ENCODE results near the gene EPN2. TPM values are rescaled to one million over a fixed set of nuclear protein-coding genes. Genes with fewer than 3 reads are reported as not detected.

Gene EPN2
- total RNA-seq, 1 donor from 2014 or later, result 7.9 TPM

GRCh38 chr17:19322129-19322505, 85.0 kb downstream of the EPN2 start:
- Mint-ChIP-seq H3K27me3 (peaks cover 12% of the 10 kb centered on the region), H3K27ac (no peak overlapping the region), H3K36me3 (ENCODE audit: low read depth) (no peaks in the 10 kb centered on the region), H3K4me3 (no peak overlapping the region), H3K9me3 (peaks cover 6% of the 10 kb centered on the region), H3K4me1 (no peaks in the 10 kb centered on the region)
- DNase-seq, result no peak
- intact Hi-C loops (cut with micrococcal nuclease), result no loop called here

- Mint-ChIP-seq H3K4me1 (no peaks in the 10 kb centered on the region), H3K4me3 (no peak overlapping the region), H3K9me3 (peaks cover 6% of the 10 kb centered on the region), H3K27ac (no peak overlapping the region), H3K36me3 (ENCODE audit: low read depth) (no peaks in the 10 kb centered on the region), H3K27me3 (peaks cover 14% of the 10 kb centered on the region)
- DNase-seq, result no peak
- intact Hi-C loops (cut with micrococcal nuclease), result no loop called here
Observed at GRCh38 chr17:19322861-19323260, 85.7 kb downstream of the EPN2 start.

GRCh38 chr17:19325542-19325941, 88.4 kb downstream of the EPN2 start:
- H3K27me3 Mint-ChIP-seq, result peaks cover 12% of the 10 kb centered on the region
- H3K27ac Mint-ChIP-seq, result no peak overlapping the region
- intact Hi-C loops (cut with micrococcal nuclease), result no loop called here
- no peak overlapping the region for H3K4me3 Mint-ChIP-seq
- no peak for DNase-seq
- no peaks in the 10 kb centered on the region for H3K4me1 Mint-ChIP-seq
- peaks cover 6% of the 10 kb centered on the region for H3K9me3 Mint-ChIP-seq
- no peaks in the 10 kb centered on the region for H3K36me3 Mint-ChIP-seq (ENCODE audit: low read depth)

GRCh38 chr17:19327031-19327783, 90.0 kb downstream of the EPN2 start:
- H3K4me3 Mint-ChIP-seq, result no peak overlapping the region
- no peaks in the 10 kb centered on the region for H3K36me3 Mint-ChIP-seq (ENCODE audit: low read depth)
- no peak overlapping the region for H3K27ac Mint-ChIP-seq
- intact Hi-C loops (cut with micrococcal nuclease), result no loop called here
- H3K27me3 Mint-ChIP-seq, result peaks cover 11% of the 10 kb centered on the region
- H3K4me1 Mint-ChIP-seq, result no peaks in the 10 kb centered on the region
- peaks cover 6% of the 10 kb centered on the region for H3K9me3 Mint-ChIP-seq
- DNase-seq, result no peak

GRCh38 chr17:19328441-19329061, 91.4 kb downstream of the EPN2 start:
- Mint-ChIP-seq H3K4me3 (no peak overlapping the region), H3K9me3 (peaks cover 6% of the 10 kb centered on the region), H3K27ac (no peak overlapping the region), H3K4me1 (peaks cover 4% of the 10 kb centered on the region), H3K27me3 (peaks cover 4% of the 10 kb centered on the region), H3K36me3 (ENCODE audit: low read depth) (no peaks in the 10 kb centered on the region)
- DNase-seq, result no peak
- intact Hi-C loops (cut with micrococcal nuclease), result no loop called here

GRCh38 chr17:19329136-19329535, 92.0 kb downstream of the EPN2 start:
- H3K4me3 Mint-ChIP-seq, result no peak overlapping the region
- H3K4me1 Mint-ChIP-seq, result peaks cover 4% of the 10 kb centered on the region
- no peak for DNase-seq
- no peaks in the 10 kb centered on the region for H3K36me3 Mint-ChIP-seq (ENCODE audit: low read depth)
- H3K27ac Mint-ChIP-seq, result no peak overlapping the region
- peaks cover 6% of the 10 kb centered on the region for H3K9me3 Mint-ChIP-seq
- peaks cover 4% of the 10 kb centered on the region for H3K27me3 Mint-ChIP-seq
- intact Hi-C loops (cut with micrococcal nuclease), result no loop called here

GRCh38 chr17:19329839-19330238, 92.7 kb downstream of the EPN2 start:
- H3K4me3 Mint-ChIP-seq, result no peak overlapping the region
- peaks cover 4% of the 10 kb centered on the region for H3K27me3 Mint-ChIP-seq

GRCh38 chr17:19330271-19330670, 93.1 kb downstream of the EPN2 start:
- DNase-seq, result no peak
- no peak overlapping the region for H3K4me3 Mint-ChIP-seq
- intact Hi-C loops (cut with micrococcal nuclease), result no loop called here
- no peak overlapping the region for H3K27ac Mint-ChIP-seq
- no peaks in the 10 kb centered on the region for H3K36me3 Mint-ChIP-seq (ENCODE audit: low read depth)
- H3K27me3 Mint-ChIP-seq, result peaks cover 3% of the 10 kb centered on the region
- peaks cover 3% of the 10 kb centered on the region for H3K9me3 Mint-ChIP-seq
- peaks cover 4% of the 10 kb centered on the region for H3K4me1 Mint-ChIP-seq

More at GRCh38 chr17:19329839-19330238, 92.7 kb downstream of the EPN2 start:
- no peak for DNase-seq
- intact Hi-C loops (cut with micrococcal nuclease), result no loop called here
- Mint-ChIP-seq H3K36me3 (ENCODE audit: low read depth) (no peaks in the 10 kb centered on the region), H3K27ac (no peak overlapping the region), H3K9me3 (peaks cover 6% of the 10 kb centered on the region), H3K4me1 (peaks cover 4% of the 10 kb centered on the region)

- H3K36me3 Mint-ChIP-seq (ENCODE audit: low read depth), result no peaks in the 10 kb centered on the region
- intact Hi-C loops (cut with micrococcal nuclease), result no loop called here
- peaks cover 4% of the 10 kb centered on the region for H3K4me1 Mint-ChIP-seq
- H3K4me3 Mint-ChIP-seq, result no peak overlapping the region
- H3K9me3 Mint-ChIP-seq, result no peaks in the 10 kb centered on the region
- peaks cover 5% of the 10 kb centered on the region for H3K27me3 Mint-ChIP-seq
- no peak for DNase-seq
- H3K27ac Mint-ChIP-seq, result no peak overlapping the region
Observed at GRCh38 chr17:19331134-19331533, 94.0 kb downstream of the EPN2 start.

GRCh38 chr17:19331543-19332245, 94.5 kb downstream of the EPN2 start:
- H3K9me3 Mint-ChIP-seq, result no peaks in the 10 kb centered on the region
- no peak overlapping the region for H3K27ac Mint-ChIP-seq
- intact Hi-C loops (cut with micrococcal nuclease), result no loop called here
- H3K27me3 Mint-ChIP-seq, result peaks cover 5% of the 10 kb centered on the region
- peaks cover 4% of the 10 kb centered on the region for H3K4me1 Mint-ChIP-seq
- no peaks in the 10 kb centered on the region for H3K36me3 Mint-ChIP-seq (ENCODE audit: low read depth)
- no peak overlapping the region for H3K4me3 Mint-ChIP-seq
- no peak for DNase-seq

GRCh38 chr17:19332371-19333131, 95.4 kb downstream of the EPN2 start:
- no peak overlapping the region for H3K27ac Mint-ChIP-seq
- H3K4me1 Mint-ChIP-seq, result peaks cover 4% of the 10 kb centered on the region
- intact Hi-C loops (cut with micrococcal nuclease), result no loop called here
- peaks cover 7% of the 10 kb centered on the region for H3K27me3 Mint-ChIP-seq
- H3K9me3 Mint-ChIP-seq, result no peaks in the 10 kb centered on the region
- H3K36me3 Mint-ChIP-seq (ENCODE audit: low read depth), result no peaks in the 10 kb centered on the region
- H3K4me3 Mint-ChIP-seq, result no peak overlapping the region
- no peak for DNase-seq

- intact Hi-C loops (cut with micrococcal nuclease), result no loop called here
- H3K4me3 Mint-ChIP-seq, result no peak overlapping the region
- peaks cover 4% of the 10 kb centered on the region for H3K4me1 Mint-ChIP-seq
- H3K36me3 Mint-ChIP-seq (ENCODE audit: low read depth), result no peaks in the 10 kb centered on the region
- H3K9me3 Mint-ChIP-seq, result no peaks in the 10 kb centered on the region
- H3K27ac Mint-ChIP-seq, result no peak overlapping the region
- H3K27me3 Mint-ChIP-seq, result peaks cover 5% of the 10 kb centered on the region
- no peak for DNase-seq
Observed at GRCh38 chr17:19333132-19333440, 95.9 kb downstream of the EPN2 start.

GRCh38 chr17:19333736-19334290, 96.6 kb downstream of the EPN2 start:
- Mint-ChIP-seq H3K27me3 (peaks cover 7% of the 10 kb centered on the region), H3K9me3 (no peaks in the 10 kb centered on the region), H3K4me3 (no peak overlapping the region), H3K4me1 (peaks cover 4% of the 10 kb centered on the region), H3K27ac (no peak overlapping the region), H3K36me3 (ENCODE audit: low read depth) (no peaks in the 10 kb centered on the region)
- no peak for DNase-seq
- intact Hi-C loops (cut with micrococcal nuclease), result no loop called here
